K562 (cell line): ENCODE data around the gene RHCG. TPM values are rescaled to one million over a fixed set of nuclear protein-coding genes. Genes with fewer than 3 reads are reported as not detected.

Experiments
- ATAC-seq: fragments of 200-7000 bp; cut with Tn5 transposase; 3 replicates; pipeline ENCODE4 v1.9.1; 2020; ENCODE audit warnings: moderate library complexity
- BruUV-seq: library from RNA; stranded (reverse); fragments of 400-500 nt; replicated peaks from 2 replicates; lab custom pipeline; 2021; lab: Mats Ljungman, UMichigan
- CTCF ChIA-PET: fragments of 300-600 bp; formaldehyde crosslinking; extraction: SDS; loops from one replicate; lab custom pipeline; 2021; ENCODE audit warnings: low intra/inter-chr PET ratio; lab: Yijun Ruan, JAX
- POLR2A ChIA-PET: fragments of 300-600, 350-650 bp; sonication (Branson Sonifier 250); formaldehyde crosslinking; extraction: SDS; loops from one replicate; lab custom pipeline; 2021; ENCODE audit warnings: antibody characterized with exemption, inconsistent platforms; lab: Yijun Ruan, JAX
- DNase-seq, 4 experiments: peaks; one replicate each; pipeline versions ENCODE4 v3.0.0 to v3.0.0-alpha.2; 2011 to 2018; ENCODE audit warnings: low spot score in 3 of 4, mixed read lengths in 3 of 4; ENCODE audit errors: extremely low read depth in 1 of 4
- FAIRE-seq: peaks from 2 replicates; lab custom pipeline; 2011; peaks lifted over from hg19 to GRCh38; lab: Jason Lieb, UNC
- H2AFZ ChIP-seq: 2 replicates; pipeline ENCODE4 v1.6.0; 2011; ENCODE audit warnings: low read depth, low read length, control low read depth, inconsistent platforms
- H3K27ac ChIP-seq: fragments of 200-600 bp; 3 replicates; pipeline ENCODE4 v1.8.0; 2011; ENCODE audit warnings: low read depth, mild to moderate bottlenecking, control low read depth, inconsistent platforms, low read length, moderate library complexity, mixed read lengths; ENCODE audit errors: extremely low read depth
- H3K27me3 ChIP-seq, 2 experiments: fragments of 300-600 bp in 1 of 2; 2 replicates in 1 of 2; 3 replicates in 1 of 2; pipeline versions ENCODE4 v1.6.0 to v1.8.0; 2011; ENCODE audit warnings: inconsistent platforms in 2 of 2, low read length in 2 of 2, mild to moderate bottlenecking in 1 of 2, mixed read lengths in 1 of 2, moderate library complexity in 1 of 2; ENCODE audit not compliant: control insufficient read depth in 2 of 2, insufficient read depth in 2 of 2
- H3K36me3 ChIP-seq: fragments of 300-600 bp; 3 replicates; pipeline ENCODE4 v1.8.0; 2011; ENCODE audit warnings: mild to moderate bottlenecking, low read length, inconsistent platforms; ENCODE audit not compliant: control insufficient read depth, insufficient read depth
- H3K4me1 ChIP-seq, 2 experiments: fragments of 200-600 bp in 1 of 2; replicated peaks in 1 of 2; 2 replicates in 1 of 2; 3 replicates in 1 of 2; pipeline versions ENCODE4 v1.5.1 to v1.8.0; 2011; ENCODE audit warnings: inconsistent platforms in 2 of 2, low read length in 2 of 2, mild to moderate bottlenecking in 1 of 2, mixed read lengths in 1 of 2, moderate library complexity in 1 of 2; ENCODE audit not compliant: control insufficient read depth in 2 of 2, insufficient read depth in 2 of 2
- H3K4me2 ChIP-seq: 2 replicates; pipeline ENCODE4 v1.6.1; 2011; ENCODE audit warnings: low read length, control low read depth, inconsistent platforms, mixed read lengths; ENCODE audit not compliant: insufficient read depth
- H3K4me3 ChIP-seq: fragments of 200-600 bp; sonication (generic), shearing (Covaris generic); 2 replicates; pipeline ENCODE4 v1.5.1; 2016; ENCODE audit warnings: control low read depth, inconsistent platforms
- H3K79me2 ChIP-seq: fragments of 200-600 bp; 3 replicates; pipeline ENCODE4 v1.8.0; 2011; ENCODE audit warnings: low read length, inconsistent platforms; ENCODE audit not compliant: control insufficient read depth, insufficient read depth
- H3K9ac ChIP-seq, 2 experiments: 2 replicates each; pipeline versions ENCODE4 v1.6.0 to v1.6.1; 2011; ENCODE audit warnings: low read depth in 2 of 2, low read length in 2 of 2, control low read depth in 1 of 2, inconsistent platforms in 1 of 2, mild to moderate bottlenecking in 1 of 2, mixed read lengths in 1 of 2; ENCODE audit not compliant: insufficient read depth in 1 of 2
- H3K9me1 ChIP-seq: one replicate; pipeline ENCODE4 v1.6.0; 2011; ENCODE audit warnings: inconsistent platforms, mild to moderate bottlenecking, low read length, moderate library complexity; ENCODE audit not compliant: control insufficient read depth, insufficient read depth
- H3K9me3 ChIP-seq: replicated peaks from 2 replicates; pipeline ENCODE4 v1.5.1; 2011; ENCODE audit warnings: low read depth, low read length, inconsistent platforms; ENCODE audit not compliant: control insufficient read depth, insufficient read depth
- H4K20me1 ChIP-seq: replicated peaks from 2 replicates; pipeline ENCODE4 v1.6.1; 2011; ENCODE audit warnings: low read length, inconsistent platforms, mixed read lengths; ENCODE audit not compliant: control insufficient read depth, insufficient read depth
- NR2F6 ChIP-seq: fragments of 450-650 bp; formaldehyde crosslinking; IDR thresholded peaks from 2 replicates; pipeline ENCODE4 v1.4.0; 2020; ENCODE audit warnings: mild to moderate bottlenecking
- POLR3G ChIP-seq: IDR thresholded peaks from 2 replicates; pipeline ENCODE4 v1.6.1; 2011; ENCODE audit not compliant: insufficient read length, insufficient replicate concordance; ENCODE audit errors: extremely low read depth
- SAFB ChIP-seq: fragments of 200-400 bp; formaldehyde crosslinking; IDR thresholded peaks from 2 replicates; pipeline ENCODE4 v1.6.1; 2017; ENCODE audit warnings: low read depth, low read length, borderline replicate concordance
- ZNF263 ChIP-seq: sonication (generic); formaldehyde crosslinking; IDR thresholded peaks from 2 replicates; pipeline ENCODE4 v1.8.0; 2022; ENCODE audit warnings: mild to moderate bottlenecking, missing genetic modification reagents, borderline replicate concordance
- WGBS: fragments of 100-300 bp; shearing (Covaris generic); methylation state at CpG from one replicate; pipeline ENCODE4 v1.1.6; 2016; ENCODE audit warnings: low coverage, mixed read lengths; ENCODE audit not compliant: insufficient coverage; ENCODE audit errors: missing lambda C conversion rate; 5-methylcytosine and 5-hydroxymethylcytosine counted together
- in situ Hi-C: fragments of 300-500 bp; cut with MboI; formaldehyde crosslinking; loops from 4 replicates; pipeline ENCODE4 v1.15.0; 2018; ENCODE audit warnings: inconsistent platforms, mixed read lengths
- intact Hi-C: fragments of 100-400 bp; cut with micrococcal nuclease; formaldehyde crosslinking; loops from 2 replicates; pipeline ENCODE4 v1.14.2; 2022
- polyA plus RNA-seq, 8 experiments: library from polyadenylated mRNA; depleted of rRNA in 4 of 8; stranded (reverse) in 5 of 8; unstranded in 3 of 8; fragments of >200 nt; fragmentation: Nextera tagmentation in 2 of 8; fragmentation: Illumina TruSeq in 1 of 8; extraction: Ambion mirVana in 2 of 8; extraction: Trizol in 1 of 8; gene quantifications; 2 replicates each; pipeline versions ENCODE4 v1.2.1 to v1.2.3, GENCODE V29; 2011 to 2014; ENCODE audit warnings: inconsistent platforms in 1 of 8, missing spikeins in 1 of 8
- total RNA-seq, 7 experiments: library from RNA; depleted of rRNA in 6 of 7; stranded (reverse); fragments of >200 nt in 6 of 7; fragmentation: Illumina TruSeq in 2 of 7; extraction: Trizol in 2 of 7; gene quantifications; 2 replicates each; pipeline versions ENCODE4 v1.2.1 to v1.2.3, GENCODE V29; 2011 to 2021; ENCODE audit warnings: low replicate concordance in 1 of 7
- TF ChIP-seq, protein P1 (sequence below): fragments of 250-450 bp; sonication (Bioruptor Pico); IDR thresholded peaks from 2 replicates; pipeline ENCODE4 v1.4.0; 2020
- TF ChIP-seq, protein P2 (sequence below): fragments of 450-650 bp; formaldehyde crosslinking; IDR thresholded peaks from 2 replicates; pipeline ENCODE4 v1.4.0; 2020; ENCODE audit warnings: mild to moderate bottlenecking, mixed read lengths
- TF ChIP-seq, protein P3 (sequence below): IDR thresholded peaks from 3 replicates; pipeline ENCODE4 v1.6.1; 2011; ENCODE audit warnings: borderline replicate concordance, mild to moderate bottlenecking; ENCODE audit not compliant: insufficient read length, insufficient read depth

Gene RHCG
- total and polyA plus RNA-seq, 9 of the 15 experiments (the other 6 are each of a cell fraction or from before 2014, with no cell fraction given), result not detected

DNA sequence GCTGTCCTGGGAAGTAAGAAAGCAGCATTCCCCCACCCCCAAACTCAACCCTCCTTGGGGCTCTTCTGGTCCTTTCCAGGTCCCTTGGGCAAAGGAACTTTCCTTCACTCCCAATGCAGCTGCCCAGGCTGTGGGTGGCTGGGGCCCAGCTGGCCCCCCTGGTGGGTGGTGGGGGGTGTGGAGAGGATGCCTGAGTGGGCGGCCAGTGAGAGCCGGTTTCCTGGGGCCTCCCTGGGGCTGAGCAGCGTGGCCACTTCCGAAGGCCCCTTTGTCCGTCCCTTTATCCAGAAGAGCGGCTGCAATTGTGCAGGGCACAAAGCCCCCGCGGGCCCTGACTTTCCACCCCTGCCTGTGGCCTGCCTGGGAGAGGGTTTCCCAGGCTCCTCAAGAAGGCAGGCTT lies 61.0 kb downstream of the RHCG start:
- FAIRE-seq (no peak), ATAC-seq (no peak), DNase-seq (no peak)
- H3K4me3 ChIP-seq, result no peak overlapping the region
- H3K4me1 ChIP-seq, result peaks cover 0 to 6% of the 10 kb centered on the region in 2 experiments; a peak in 2 of 5 replicates
- ChIA-PET CTCF (no interaction called here), POLR2A (interaction anchor here (0.7 to 1.2 kb wide), 2 partner anchors 20 to 33 kb away, joined by 3 read pairs; no protein-coding TSS in a partner anchor)
- intact Hi-C loops, result no loop called here
- H3K4me2 ChIP-seq, result no peak overlapping the region
- no peak overlapping the region for H3K9ac ChIP-seq
- H3K27ac ChIP-seq, result no peak overlapping the region
- H3K27me3 ChIP-seq, result peaks cover 22 to 48% of the 10 kb centered on the region in 2 experiments; a peak in 4 of 5 replicates
- no peaks in the 10 kb centered on the region for H3K9me1 ChIP-seq
- 7% methylated on average over 3 of the region's 8 CpGs for WGBS
- no peaks in the 10 kb centered on the region for H3K36me3 ChIP-seq
- no TSS peak for BruUV-seq
- H2AFZ ChIP-seq, result no peak overlapping the region
- no peaks in the 10 kb centered on the region for H3K79me2 ChIP-seq
- no peaks in the 10 kb centered on the region for H3K9me3 ChIP-seq
- TF ChIP-seq POLR3G (no peak), ZNF263 (CRISPR knock-in tag) (no peak), SAFB (no peak), NR2F6 (CRISPR knock-in tag) (no peak)
- TF ChIP-seq, protein P1, sequence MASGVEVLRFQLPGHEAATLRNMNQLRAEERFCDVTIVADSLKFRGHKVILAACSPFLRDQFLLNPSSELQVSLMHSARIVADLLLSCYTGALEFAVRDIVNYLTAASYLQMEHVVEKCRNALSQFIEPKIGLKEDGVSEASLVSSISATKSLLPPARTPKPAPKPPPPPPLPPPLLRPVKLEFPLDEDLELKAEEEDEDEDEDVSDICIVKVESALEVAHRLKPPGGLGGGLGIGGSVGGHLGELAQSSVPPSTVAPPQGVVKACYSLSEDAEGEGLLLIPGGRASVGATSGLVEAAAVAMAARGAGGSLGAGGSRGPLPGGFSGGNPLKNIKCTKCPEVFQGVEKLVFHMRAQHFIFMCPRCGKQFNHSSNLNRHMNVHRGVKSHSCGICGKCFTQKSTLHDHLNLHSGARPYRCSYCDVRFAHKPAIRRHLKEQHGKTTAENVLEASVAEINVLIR (CRISPR knock-in tag), result no peak
- TF ChIP-seq, protein P2, sequence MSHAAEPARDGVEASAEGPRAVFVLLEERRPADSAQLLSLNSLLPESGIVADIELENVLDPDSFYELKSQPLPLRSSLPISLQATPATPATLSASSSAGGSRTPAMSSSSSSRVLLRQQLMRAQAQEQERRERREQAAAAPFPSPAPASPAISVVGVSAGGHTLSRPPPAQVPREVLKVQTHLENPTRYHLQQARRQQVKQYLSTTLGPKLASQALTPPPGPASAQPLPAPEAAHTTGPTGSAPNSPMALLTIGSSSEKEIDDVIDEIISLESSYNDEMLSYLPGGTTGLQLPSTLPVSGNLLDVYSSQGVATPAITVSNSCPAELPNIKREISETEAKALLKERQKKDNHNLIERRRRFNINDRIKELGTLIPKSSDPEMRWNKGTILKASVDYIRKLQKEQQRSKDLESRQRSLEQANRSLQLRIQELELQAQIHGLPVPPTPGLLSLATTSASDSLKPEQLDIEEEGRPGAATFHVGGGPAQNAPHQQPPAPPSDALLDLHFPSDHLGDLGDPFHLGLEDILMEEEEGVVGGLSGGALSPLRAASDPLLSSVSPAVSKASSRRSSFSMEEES (CRISPR knock-in tag), result no peak
- TF ChIP-seq, protein P3, sequence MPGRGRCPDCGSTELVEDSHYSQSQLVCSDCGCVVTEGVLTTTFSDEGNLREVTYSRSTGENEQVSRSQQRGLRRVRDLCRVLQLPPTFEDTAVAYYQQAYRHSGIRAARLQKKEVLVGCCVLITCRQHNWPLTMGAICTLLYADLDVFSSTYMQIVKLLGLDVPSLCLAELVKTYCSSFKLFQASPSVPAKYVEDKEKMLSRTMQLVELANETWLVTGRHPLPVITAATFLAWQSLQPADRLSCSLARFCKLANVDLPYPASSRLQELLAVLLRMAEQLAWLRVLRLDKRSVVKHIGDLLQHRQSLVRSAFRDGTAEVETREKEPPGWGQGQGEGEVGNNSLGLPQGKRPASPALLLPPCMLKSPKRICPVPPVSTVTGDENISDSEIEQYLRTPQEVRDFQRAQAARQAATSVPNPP, result no peak
- in situ Hi-C loops, result no loop called here
- H4K20me1 ChIP-seq, result peaks cover 3% of the 10 kb centered on the region
